ENCODE measurements around the gene RNASEH2B.

RNASEH2B gene

GRCh38 chr13:50993371-50993770 is 83.8 kb downstream of the RNASEH2B start:
- Mint-ChIP-seq H3K4me3 (no peak overlapping the region), H3K27me3 (no peaks in the 10 kb centered on the region), H3K4me1 (peaks cover 30% of the 10 kb centered on the region), H3K9me3 (peaks cover 6% of the 10 kb centered on the region), H3K27ac (ENCODE audit: low read depth) (no peak overlapping the region), H3K36me3 (ENCODE audit: insufficient read depth) (peaks cover 2% of the 10 kb centered on the region)
- DNase-seq (ENCODE audit: low spot score in 2 of 2) (no peak), ATAC-seq (replicated peaks; ENCODE audit: extremely low read depth, poor library complexity, severe bottlenecking) (no peak)

DNA sequence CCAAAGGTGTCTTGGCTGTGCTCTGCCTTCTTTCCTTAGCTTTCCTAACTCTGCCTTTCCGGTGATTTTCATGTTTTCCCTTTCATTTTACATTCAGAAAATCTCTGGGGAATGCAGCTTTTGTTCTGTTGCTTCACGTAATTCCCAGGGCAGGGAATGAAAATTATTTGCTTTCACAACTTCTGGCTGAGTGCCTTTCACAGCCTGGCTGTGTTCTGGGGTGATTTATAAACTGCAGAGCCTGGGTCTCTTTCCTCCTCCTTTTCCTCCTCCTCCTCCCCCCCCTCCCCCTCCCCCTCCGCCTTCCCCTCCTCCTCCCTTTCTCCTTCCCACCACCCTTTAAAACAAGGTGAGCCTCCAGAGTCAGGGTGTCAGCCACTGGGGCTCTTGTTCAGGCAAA is 84.3 kb downstream of the RNASEH2B start:
- no peak overlapping the region for H3K4me3 Mint-ChIP-seq
- H3K36me3 Mint-ChIP-seq (ENCODE audit: insufficient read depth) = peaks cover 2% of the 10 kb centered on the region
- DNase-seq (ENCODE audit: low spot score in 2 of 2) (no peak), ATAC-seq (replicated peaks; ENCODE audit: extremely low read depth, poor library complexity, severe bottlenecking) (no peak)
- no peaks in the 10 kb centered on the region for H3K27me3 Mint-ChIP-seq
- peaks cover 27% of the 10 kb centered on the region for H3K4me1 Mint-ChIP-seq
- no peak overlapping the region for H3K27ac Mint-ChIP-seq (ENCODE audit: low read depth)
- peaks cover 2% of the 10 kb centered on the region for H3K9me3 Mint-ChIP-seq

- no peak overlapping the region for H3K4me3 Mint-ChIP-seq
- peaks cover 7% of the 10 kb centered on the region for H3K27me3 Mint-ChIP-seq
- H3K4me1 Mint-ChIP-seq = peaks cover 26% of the 10 kb centered on the region
Observed at GRCh38 chr13:50994651-50995050, 85.1 kb downstream of the RNASEH2B start.

GRCh38 chr13:50995854-50996253 is 86.3 kb downstream of the RNASEH2B start:
- Mint-ChIP-seq H3K27ac (ENCODE audit: low read depth) (no peak overlapping the region), H3K27me3 (peaks cover 9% of the 10 kb centered on the region), H3K4me1 (peaks cover 22% of the 10 kb centered on the region), H3K9me3 (no peaks in the 10 kb centered on the region), H3K36me3 (ENCODE audit: insufficient read depth) (peaks cover 2% of the 10 kb centered on the region), H3K4me3 (no peak overlapping the region)
- no peak for ATAC-seq (replicated peaks; ENCODE audit: extremely low read depth, poor library complexity, severe bottlenecking)
- DNase-seq (ENCODE audit: low spot score in 2 of 2) = no peak

More at GRCh38 chr13:50994651-50995050, 85.1 kb downstream of the RNASEH2B start:
- DNase-seq (ENCODE audit: low spot score in 2 of 2) (no peak), ATAC-seq (replicated peaks; ENCODE audit: extremely low read depth, poor library complexity, severe bottlenecking) (no peak)
- Mint-ChIP-seq H3K36me3 (ENCODE audit: insufficient read depth) (peaks cover 2% of the 10 kb centered on the region), H3K9me3 (no peaks in the 10 kb centered on the region), H3K27ac (ENCODE audit: low read depth) (no peak overlapping the region)

- DNase-seq (ENCODE audit: low spot score in 2 of 2) (no peak), ATAC-seq (replicated peaks; ENCODE audit: extremely low read depth, poor library complexity, severe bottlenecking) (no peak)
- H3K27me3 Mint-ChIP-seq = peaks cover 26% of the 10 kb centered on the region
- no peaks in the 10 kb centered on the region for H3K4me1 Mint-ChIP-seq
- H3K27ac Mint-ChIP-seq (ENCODE audit: low read depth) = no peak overlapping the region
- H3K9me3 Mint-ChIP-seq = no peaks in the 10 kb centered on the region
- H3K36me3 Mint-ChIP-seq (ENCODE audit: insufficient read depth) = no peaks in the 10 kb centered on the region
- H3K4me3 Mint-ChIP-seq = no peak overlapping the region
Observed at GRCh38 chr13:50998326-50998725, 88.7 kb downstream of the RNASEH2B start.

GRCh38 chr13:50999641-51000040 is 90.0 kb downstream of the RNASEH2B start:
- Mint-ChIP-seq H3K4me1 (no peaks in the 10 kb centered on the region), H3K27ac (ENCODE audit: low read depth) (no peak overlapping the region), H3K27me3 (peaks cover 40% of the 10 kb centered on the region), H3K9me3 (no peaks in the 10 kb centered on the region), H3K4me3 (no peak overlapping the region), H3K36me3 (ENCODE audit: insufficient read depth) (no peaks in the 10 kb centered on the region)
- DNase-seq (ENCODE audit: low spot score in 2 of 2) = no peak
- ATAC-seq (replicated peaks; ENCODE audit: extremely low read depth, poor library complexity, severe bottlenecking) = no peak

DNA sequence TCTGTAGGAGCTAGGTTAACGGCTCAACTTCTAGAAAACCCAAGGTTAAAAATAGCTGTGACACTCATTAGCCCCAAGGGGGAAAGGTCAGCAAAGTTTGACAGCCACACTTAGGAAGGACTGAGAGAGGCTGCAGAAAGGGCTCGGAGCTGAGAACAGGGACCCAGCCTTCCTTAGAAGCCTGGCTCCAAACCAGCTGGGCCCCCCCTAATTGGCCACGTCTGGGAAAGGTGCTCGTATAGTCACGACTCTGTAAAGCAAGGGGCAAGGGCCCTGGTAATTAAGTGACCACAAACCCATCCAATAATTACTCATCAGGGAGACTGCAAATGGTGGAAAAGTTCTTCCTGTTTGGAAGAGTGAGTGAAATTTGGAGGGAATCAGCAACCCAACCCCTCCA is 90.5 kb downstream of the RNASEH2B start:
- Mint-ChIP-seq H3K4me3 (no peak overlapping the region), H3K4me1 (no peaks in the 10 kb centered on the region), H3K9me3 (no peaks in the 10 kb centered on the region), H3K27me3 (peaks cover 44% of the 10 kb centered on the region), H3K36me3 (ENCODE audit: insufficient read depth) (no peaks in the 10 kb centered on the region), H3K27ac (ENCODE audit: low read depth) (no peak overlapping the region)
- ATAC-seq (replicated peaks; ENCODE audit: extremely low read depth, poor library complexity, severe bottlenecking) (no peak), DNase-seq (ENCODE audit: low spot score in 2 of 2) (no peak)

- no peak overlapping the region for H3K4me3 Mint-ChIP-seq
- H3K36me3 Mint-ChIP-seq (ENCODE audit: insufficient read depth) = no peaks in the 10 kb centered on the region
- H3K4me1 Mint-ChIP-seq = no peaks in the 10 kb centered on the region
- H3K27ac Mint-ChIP-seq (ENCODE audit: low read depth) = no peak overlapping the region
- ATAC-seq (replicated peaks; ENCODE audit: extremely low read depth, poor library complexity, severe bottlenecking) (no peak), DNase-seq (ENCODE audit: low spot score in 2 of 2) (no peak)
- H3K9me3 Mint-ChIP-seq = no peaks in the 10 kb centered on the region
- H3K27me3 Mint-ChIP-seq = peaks cover 45% of the 10 kb centered on the region
Observed at GRCh38 chr13:51000571-51001260, 91.1 kb downstream of the RNASEH2B start.

GRCh38 chr13:51001335-51001734 is 91.7 kb downstream of the RNASEH2B start:
- DNase-seq (ENCODE audit: low spot score in 2 of 2) = no peak
- no peak for ATAC-seq (replicated peaks; ENCODE audit: extremely low read depth, poor library complexity, severe bottlenecking)
- H3K27me3 Mint-ChIP-seq = peaks cover 45% of the 10 kb centered on the region
- H3K36me3 Mint-ChIP-seq (ENCODE audit: insufficient read depth) = no peaks in the 10 kb centered on the region
- H3K27ac Mint-ChIP-seq (ENCODE audit: low read depth) = no peak overlapping the region
- H3K4me3 Mint-ChIP-seq = no peak overlapping the region
- no peaks in the 10 kb centered on the region for H3K9me3 Mint-ChIP-seq
- H3K4me1 Mint-ChIP-seq = no peaks in the 10 kb centered on the region

DNA sequence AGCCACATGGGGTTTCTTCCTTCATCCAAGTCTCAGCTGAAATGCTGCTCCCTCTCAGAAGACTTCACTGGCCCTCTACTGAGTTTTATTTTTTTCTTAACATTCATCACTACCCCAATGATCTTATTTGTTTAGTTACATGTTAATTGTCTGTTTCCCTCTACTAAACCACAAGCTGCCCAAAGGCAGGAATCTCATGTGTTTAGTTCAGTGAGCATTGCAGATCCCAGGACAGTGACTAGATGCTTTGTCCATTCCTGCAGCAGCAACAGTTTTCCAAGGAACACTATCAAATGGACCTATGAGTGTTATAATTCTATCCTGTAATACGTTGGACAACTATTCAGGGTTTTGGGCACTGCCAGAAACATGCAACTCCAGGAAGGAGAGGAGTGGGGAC is 93.1 kb downstream of the RNASEH2B start:
- no peak for ATAC-seq (replicated peaks; ENCODE audit: extremely low read depth, poor library complexity, severe bottlenecking)
- no peaks in the 10 kb centered on the region for H3K4me1 Mint-ChIP-seq
- no peaks in the 10 kb centered on the region for H3K36me3 Mint-ChIP-seq (ENCODE audit: insufficient read depth)
- DNase-seq (ENCODE audit: low spot score in 2 of 2) = no peak
- H3K27ac Mint-ChIP-seq (ENCODE audit: low read depth) = no peak overlapping the region
- H3K9me3 Mint-ChIP-seq = no peaks in the 10 kb centered on the region
- H3K27me3 Mint-ChIP-seq = peaks cover 45% of the 10 kb centered on the region
- no peak overlapping the region for H3K4me3 Mint-ChIP-seq

DNA sequence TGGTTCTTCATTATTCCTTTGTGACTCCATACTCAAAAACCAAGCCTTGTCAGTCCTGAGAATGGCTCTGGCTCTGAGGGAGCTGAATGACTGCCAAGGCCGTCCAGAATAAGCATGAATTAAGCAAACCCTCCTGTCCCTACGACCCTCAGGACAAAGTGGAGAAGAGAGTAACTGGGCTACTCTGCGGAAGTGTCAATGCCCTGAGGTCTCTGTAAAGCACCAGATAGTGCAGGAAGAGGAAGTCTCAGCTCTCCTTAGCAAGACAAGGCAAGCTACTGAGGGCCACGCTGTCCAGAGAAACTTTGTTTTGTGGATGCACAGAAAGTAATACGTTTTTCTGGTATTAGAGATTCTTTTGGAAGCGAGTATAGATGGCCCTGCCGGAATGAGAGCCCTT is 94.1 kb downstream of the RNASEH2B start:
- Mint-ChIP-seq H3K27ac (ENCODE audit: low read depth) (no peak overlapping the region), H3K36me3 (ENCODE audit: insufficient read depth) (no peaks in the 10 kb centered on the region)

DNA sequence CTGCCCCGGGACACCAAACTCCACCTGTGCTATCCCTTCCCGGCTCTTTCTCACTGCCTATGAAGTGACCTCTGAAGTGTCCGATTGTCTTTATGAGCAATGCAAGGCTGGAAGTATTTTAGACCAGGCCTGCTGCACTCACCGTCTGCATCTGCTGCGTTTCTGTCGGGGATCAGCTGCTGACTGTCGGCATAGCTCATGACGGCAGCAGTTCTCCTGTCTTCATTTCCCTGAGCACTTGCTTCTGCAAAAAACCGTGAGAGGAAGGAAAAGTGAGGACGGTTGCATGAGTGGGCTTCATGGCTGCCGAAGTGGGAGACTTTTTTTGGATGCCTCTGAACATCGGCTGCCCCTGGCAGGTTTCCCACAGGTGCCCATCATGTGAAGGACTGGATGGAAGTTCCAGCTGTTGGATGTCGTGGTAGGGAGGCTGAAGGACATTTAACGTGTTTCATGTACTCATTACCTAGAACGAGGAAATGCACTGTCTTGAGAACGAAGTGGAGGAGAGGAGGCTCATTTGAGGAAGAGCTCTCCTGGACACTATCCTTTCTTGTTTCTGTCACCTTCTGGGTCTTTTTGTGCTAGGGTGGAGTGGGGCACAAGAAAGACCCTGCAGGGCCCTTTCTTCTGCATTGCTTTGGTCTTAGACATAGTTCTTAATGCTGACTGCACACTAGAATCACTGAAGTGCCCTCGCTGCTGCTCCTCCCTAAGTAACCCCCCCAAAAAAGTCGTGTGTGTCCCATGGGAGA is 94.7 kb downstream of the RNASEH2B start:
- H3K27ac Mint-ChIP-seq (ENCODE audit: low read depth) = no peak overlapping the region
- H3K4me1 Mint-ChIP-seq = no peaks in the 10 kb centered on the region
- no peak overlapping the region for H3K4me3 Mint-ChIP-seq
- H3K36me3 Mint-ChIP-seq (ENCODE audit: insufficient read depth) = no peaks in the 10 kb centered on the region
- no peak for ATAC-seq (replicated peaks; ENCODE audit: extremely low read depth, poor library complexity, severe bottlenecking)
- H3K9me3 Mint-ChIP-seq = no peaks in the 10 kb centered on the region
- peaks cover 42% of the 10 kb centered on the region for H3K27me3 Mint-ChIP-seq
- DNase-seq (ENCODE audit: low spot score in 2 of 2) = no peak

More for the DNA sequence above, 94.1 kb downstream of the RNASEH2B start:
- no peaks in the 10 kb centered on the region for H3K9me3 Mint-ChIP-seq
- ATAC-seq (replicated peaks; ENCODE audit: extremely low read depth, poor library complexity, severe bottlenecking) = no peak
- DNase-seq (ENCODE audit: low spot score in 2 of 2) = no peak
- peaks cover 45% of the 10 kb centered on the region for H3K27me3 Mint-ChIP-seq
- no peaks in the 10 kb centered on the region for H3K4me1 Mint-ChIP-seq
- no peak overlapping the region for H3K4me3 Mint-ChIP-seq

DNA sequence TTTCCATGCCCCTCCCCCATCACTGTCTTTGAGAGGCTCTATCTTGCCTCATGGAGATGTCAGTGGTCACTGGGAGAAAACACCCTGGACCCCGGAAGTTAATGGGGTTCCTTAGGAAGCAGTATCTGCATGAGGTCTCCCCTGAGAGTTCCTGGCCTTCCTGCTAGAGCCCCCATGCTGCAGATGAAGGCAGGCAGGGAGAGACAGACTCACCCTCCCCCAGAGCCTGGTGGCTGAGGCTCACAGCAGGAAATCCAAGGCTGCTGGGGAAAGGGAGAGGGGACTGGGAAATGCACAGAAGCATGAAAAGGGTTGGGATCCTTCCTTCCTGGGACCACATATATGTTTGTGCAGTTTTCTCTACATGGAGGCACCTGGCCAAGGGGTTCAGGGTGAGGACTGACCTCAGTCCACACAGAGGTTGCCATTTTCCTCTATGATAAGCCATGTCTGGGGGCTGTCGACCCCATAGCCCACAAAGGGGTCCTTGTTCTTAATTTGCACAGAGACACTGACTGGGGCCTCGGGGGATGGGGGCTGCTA is 95.4 kb downstream of the RNASEH2B start:
- DNase-seq (ENCODE audit: low spot score in 2 of 2) (no peak), ATAC-seq (replicated peaks; ENCODE audit: extremely low read depth, poor library complexity, severe bottlenecking) (no peak)
- H3K36me3 Mint-ChIP-seq (ENCODE audit: insufficient read depth) = no peaks in the 10 kb centered on the region
- H3K4me1 Mint-ChIP-seq = no peaks in the 10 kb centered on the region
- H3K27me3 Mint-ChIP-seq = peaks cover 36% of the 10 kb centered on the region
- no peak overlapping the region for H3K27ac Mint-ChIP-seq (ENCODE audit: low read depth)
- H3K9me3 Mint-ChIP-seq = no peaks in the 10 kb centered on the region
- no peak overlapping the region for H3K4me3 Mint-ChIP-seq

All from central memory CD8-positive, alpha-beta T cell (primary cell).